GM10248 (cell line): ENCODE data around the gene CPNE5.
A peak's percentile ranks its signal among the peaks of the same experiment; 100 is the strongest.

ENCODE experiments used
- CTCF ChIA-PET: fragments of 300-600 bp; sonication (Branson Sonifier 250); formaldehyde crosslinking; extraction: SDS; loops from one replicate; lab custom pipeline; 2021; ENCODE audit warnings: antibody characterized with exemption; lab: Yijun Ruan, JAX
- POLR2A ChIA-PET: fragments of 350-650 bp; sonication (Branson Sonifier 250); formaldehyde crosslinking; extraction: SDS; loops from one replicate; lab custom pipeline; 2020; ENCODE audit warnings: antibody characterized with exemption; lab: Yijun Ruan, JAX
- DNase-seq: peaks from one replicate; pipeline ENCODE4 v3.0.0; 2012; ENCODE audit errors: extremely low spot score
- TF ChIP-seq, protein P1 (sequence below): IDR thresholded peaks from 2 replicates; pipeline ENCODE4 v1.5.1; 2012; ENCODE audit warnings: mild to moderate bottlenecking, low read depth; ENCODE audit errors: extremely low read depth, missing control alignments, control extremely low read depth

CPNE5 gene

GRCh38 chr6:36852481-36853147 lies 13.4 kb upstream of the CPNE5 start:
- POLR2A ChIA-PET, result interaction anchor here (0.5 kb wide), 1 partner anchor 256 kb away, joined by 3 read pairs; no protein-coding TSS in a partner anchor
- no peak for DNase-seq
- TF ChIP-seq, protein P1, sequence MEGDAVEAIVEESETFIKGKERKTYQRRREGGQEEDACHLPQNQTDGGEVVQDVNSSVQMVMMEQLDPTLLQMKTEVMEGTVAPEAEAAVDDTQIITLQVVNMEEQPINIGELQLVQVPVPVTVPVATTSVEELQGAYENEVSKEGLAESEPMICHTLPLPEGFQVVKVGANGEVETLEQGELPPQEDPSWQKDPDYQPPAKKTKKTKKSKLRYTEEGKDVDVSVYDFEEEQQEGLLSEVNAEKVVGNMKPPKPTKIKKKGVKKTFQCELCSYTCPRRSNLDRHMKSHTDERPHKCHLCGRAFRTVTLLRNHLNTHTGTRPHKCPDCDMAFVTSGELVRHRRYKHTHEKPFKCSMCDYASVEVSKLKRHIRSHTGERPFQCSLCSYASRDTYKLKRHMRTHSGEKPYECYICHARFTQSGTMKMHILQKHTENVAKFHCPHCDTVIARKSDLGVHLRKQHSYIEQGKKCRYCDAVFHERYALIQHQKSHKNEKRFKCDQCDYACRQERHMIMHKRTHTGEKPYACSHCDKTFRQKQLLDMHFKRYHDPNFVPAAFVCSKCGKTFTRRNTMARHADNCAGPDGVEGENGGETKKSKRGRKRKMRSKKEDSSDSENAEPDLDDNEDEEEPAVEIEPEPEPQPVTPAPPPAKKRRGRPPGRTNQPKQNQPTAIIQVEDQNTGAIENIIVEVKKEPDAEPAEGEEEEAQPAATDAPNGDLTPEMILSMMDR, result no peak
- CTCF ChIA-PET, result interaction anchor here (1.1 to 7.7 kb wide), 21 partner anchors 9 to 357 kb away, joined by 3 to 87 read pairs (median 8); partner anchors contain the start of genes C6orf89 and PPIL1

DNA sequence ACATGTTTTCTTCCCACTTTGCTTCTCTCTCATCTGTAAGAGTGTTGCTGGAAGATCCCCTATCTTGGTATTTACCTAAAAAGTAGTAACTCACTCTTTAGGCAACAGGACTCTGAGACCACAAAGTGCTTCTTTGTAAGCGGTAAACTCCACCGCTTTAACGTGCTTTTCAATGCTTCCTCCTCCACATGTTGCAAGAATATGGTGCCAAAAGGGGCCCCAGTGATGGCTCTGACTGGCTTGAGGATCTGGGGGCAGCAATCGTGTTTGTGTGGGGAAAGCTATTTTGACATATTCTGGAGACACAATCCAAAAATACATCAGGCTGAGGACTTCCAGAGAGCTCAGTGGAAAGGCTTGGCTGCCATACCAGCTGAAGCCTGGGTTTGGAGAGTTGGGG lies 12.4 kb upstream of the CPNE5 start:
- TF ChIP-seq, protein P1, result no peak
- POLR2A ChIA-PET, result no interaction called here
- DNase-seq, result no peak

GRCh38 chr6:36851149-36851614 lies 11.9 kb upstream of the CPNE5 start:
- DNase-seq, result peak; percentile 70
- TF ChIP-seq, protein P1, result peak; percentile 76
- CTCF ChIA-PET, result interaction anchor here (0.6 to 7.7 kb wide), 30 partner anchors 8 to 407 kb away, joined by 3 to 87 read pairs (median 6); partner anchors contain the start of genes PPIL1, TBC1D22B and TMEM217
- POLR2A ChIA-PET, result no interaction called here

More for the DNA sequence above, 12.4 kb upstream of the CPNE5 start:
- CTCF ChIA-PET, result interaction anchor here (0.6 to 7.7 kb wide), 36 partner anchors 8 to 406 kb away, joined by 3 to 87 read pairs (median 6); partner anchors contain the start of genes C6orf89, PPIL1, TBC1D22B and TMEM217

DNA sequence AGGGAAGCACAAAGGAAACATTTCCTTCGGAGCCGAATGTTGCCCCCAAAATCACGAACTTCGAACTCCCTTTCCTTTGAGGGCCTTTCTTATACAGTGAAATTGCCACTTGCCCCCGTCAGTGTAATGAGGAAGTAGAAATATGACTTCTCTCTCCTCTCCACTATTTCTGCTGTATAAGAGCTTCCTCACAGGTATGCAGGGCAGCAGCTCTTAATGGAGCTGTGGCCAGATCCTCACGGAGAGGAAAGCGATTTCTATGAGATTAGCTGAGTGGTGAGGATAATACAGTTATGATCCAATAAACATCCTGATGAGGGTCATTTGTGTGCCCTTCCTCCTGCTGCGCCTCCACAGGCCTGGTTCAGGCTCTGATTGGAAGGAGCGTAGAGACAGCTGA lies 10.8 kb upstream of the CPNE5 start:
- CTCF ChIA-PET, result interaction anchor here (0.8 to 7.7 kb wide), 17 partner anchors 9 to 169 kb away, joined by 3 to 87 read pairs (median 7); partner anchors contain the start of gene C6orf89
- TF ChIP-seq, protein P1, result no peak
- no peak for DNase-seq
- POLR2A ChIA-PET, result no interaction called here

DNA sequence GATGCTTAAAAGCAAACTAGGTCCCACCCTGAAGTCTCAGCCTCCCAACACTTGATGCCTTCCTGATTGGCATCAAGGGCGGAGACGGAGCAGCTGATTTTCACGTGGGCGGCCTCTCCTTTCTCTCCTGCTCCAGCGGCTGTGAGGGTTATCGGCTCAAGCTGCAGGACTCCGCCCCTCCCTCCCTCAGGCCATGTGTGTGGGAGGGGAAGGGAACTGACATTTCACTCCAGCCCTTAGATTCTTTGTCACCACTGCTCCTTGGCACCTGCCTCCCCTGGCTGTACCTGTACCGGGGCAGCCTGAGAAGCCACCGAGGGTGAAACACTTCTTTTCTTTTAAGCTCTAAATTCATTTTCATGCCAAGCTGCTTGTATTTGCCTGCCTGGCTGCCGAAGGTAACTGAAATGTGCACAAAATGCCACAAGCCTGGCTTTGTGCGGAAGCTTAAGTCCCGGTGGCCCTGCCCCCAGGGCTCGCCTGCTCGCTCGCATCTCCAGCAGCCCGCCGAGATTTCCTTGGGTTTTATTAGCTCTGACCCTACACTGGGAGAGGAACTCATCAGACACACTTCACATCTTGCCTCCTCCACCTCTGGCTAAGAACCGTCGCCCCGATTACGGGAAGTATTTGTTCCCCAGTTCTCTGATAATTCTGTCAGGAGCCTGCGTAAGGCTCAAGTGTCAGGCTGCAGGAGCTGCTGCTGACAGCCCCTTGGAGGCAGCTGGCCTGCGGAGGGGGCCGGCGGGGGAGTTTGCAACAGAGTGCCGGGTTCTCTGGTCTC lies 9.6 kb upstream of the CPNE5 start:
- CTCF ChIA-PET, result interaction anchor here (1.1 to 7.7 kb wide), 12 partner anchors 8 to 158 kb away, joined by 3 to 87 read pairs (median 7); partner anchors contain the start of gene C6orf89
- no peak for DNase-seq
- TF ChIP-seq, protein P1, result no peak
- POLR2A ChIA-PET, result no interaction called here

GRCh38 chr6:36847991-36848390 lies 8.7 kb upstream of the CPNE5 start:
- ChIA-PET POLR2A (no interaction called here), CTCF (interaction anchor here (1.2 to 7.7 kb wide), 5 partner anchors 15 to 80 kb away, joined by 3 to 87 read pairs (median 7); partner anchors contain the start of gene C6orf89)
- TF ChIP-seq, protein P1, result no peak
- no peak for DNase-seq
